Stimulated activated CD8-positive, alpha-beta memory T cell treated with anti-CD3 and anti-CD28 coated beads, Interleukin-4, amount 100 ng/mL, for 48 hours (primary cell): ENCODE data around the gene TRMT2A.

Experiments
- DNase-seq: peaks from one replicate; pipeline ENCODE4 v3.0.0-alpha.2; 2020

The TRMT2A gene

DNA sequence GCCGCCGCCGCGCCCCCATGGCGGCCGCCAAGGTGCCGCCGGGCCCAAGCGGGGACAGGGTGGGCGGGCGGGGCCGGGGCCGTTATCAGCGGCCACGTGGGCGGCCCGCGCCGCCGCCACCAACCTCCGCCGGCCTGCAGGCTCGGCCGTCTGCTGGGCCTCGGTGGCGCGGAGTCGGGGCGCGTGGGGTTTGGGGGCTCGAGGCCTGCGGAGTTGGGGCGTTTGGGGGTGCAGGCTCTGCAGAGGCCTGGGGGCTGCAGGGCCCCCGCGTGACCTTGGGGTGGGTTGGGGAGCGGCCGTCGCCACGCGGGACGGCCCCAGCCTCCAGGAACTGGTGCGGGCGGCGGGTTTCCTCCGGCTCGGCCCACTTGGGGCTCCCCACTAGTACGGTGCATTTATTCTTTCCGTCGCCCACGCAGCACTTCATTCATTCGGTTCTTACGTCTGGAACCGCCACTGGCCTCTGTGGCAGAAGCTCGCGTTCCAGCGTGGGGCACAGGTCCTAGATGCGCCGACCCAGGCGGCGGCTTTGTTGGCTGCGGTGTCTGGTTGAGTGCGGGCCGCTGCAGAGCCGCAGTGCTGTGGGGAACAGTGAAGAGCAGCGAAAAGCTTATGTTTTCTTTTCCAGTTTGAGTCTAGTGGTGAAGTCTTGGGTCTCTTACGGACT is 740 bp upstream of the TRMT2A start:
- DNase-seq: peak; percentile 86

DNA sequence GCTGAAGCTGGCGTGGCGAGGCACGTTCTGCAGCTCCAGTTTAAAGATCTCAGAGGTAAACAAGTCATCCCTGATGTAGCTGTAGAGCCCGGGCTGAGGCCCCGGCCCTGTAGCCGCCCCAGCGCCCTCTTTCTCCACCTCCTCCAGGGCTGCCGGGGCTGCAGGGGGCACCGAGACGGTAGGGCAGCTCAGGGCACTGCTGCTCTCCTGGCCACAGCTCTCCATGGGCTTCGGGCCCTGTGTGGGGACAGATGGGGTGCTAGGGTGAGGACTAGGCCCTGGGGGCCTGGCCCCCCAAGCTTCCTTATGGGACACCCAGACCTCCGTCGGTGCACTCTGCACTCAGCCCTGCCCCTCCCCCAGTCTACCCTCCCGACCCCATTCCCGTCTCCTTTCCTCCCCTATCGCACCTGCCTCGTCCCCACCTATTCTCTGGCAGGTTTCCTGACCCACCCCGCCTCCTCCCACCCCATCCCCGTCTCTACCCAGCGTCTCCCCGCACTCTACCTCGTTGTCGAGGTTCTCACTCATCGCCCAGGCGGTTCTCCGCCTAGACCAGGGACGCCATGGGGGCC is 563 bp downstream of the TRMT2A start:
- DNase-seq: no peak

DNA sequence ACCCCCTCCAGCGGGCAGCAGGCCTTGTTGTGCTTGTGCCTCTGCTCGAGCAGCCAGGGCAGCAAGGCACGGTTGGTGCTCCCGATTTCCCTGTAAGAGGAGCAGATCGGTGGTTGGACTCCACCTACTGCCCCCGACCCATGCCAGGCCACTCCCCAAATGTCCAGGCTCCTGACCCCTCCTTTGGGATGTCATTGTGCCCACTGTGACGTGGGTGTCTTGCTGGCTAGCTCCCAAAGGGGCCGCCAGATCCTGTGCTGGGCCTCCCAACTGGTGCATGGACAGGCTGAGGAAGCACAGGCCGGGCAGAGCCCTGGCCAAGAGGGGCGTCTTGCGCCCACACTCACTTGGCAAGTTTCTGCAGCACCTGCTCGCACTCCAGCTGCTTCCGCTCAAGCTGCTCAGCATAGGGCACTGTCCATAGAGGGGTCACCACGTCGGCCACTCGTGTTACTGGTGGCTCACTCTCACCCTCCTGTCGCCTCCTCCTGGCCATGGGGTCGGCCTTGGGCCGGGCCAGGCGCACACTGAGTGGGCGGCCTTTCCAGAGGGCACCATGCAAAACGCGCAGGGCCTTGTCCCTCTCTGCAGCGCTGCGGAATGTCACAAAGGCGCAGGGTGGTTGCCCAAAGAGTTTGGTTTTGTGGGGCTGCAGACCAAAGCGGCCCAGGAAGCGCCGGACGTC is 1.2 kb downstream of the TRMT2A start, which contains the start of gene RANBP1:
Gene RANBP1, plus strand, starts transcription at position 414 of the 685 bp plus-strand sequence. Its CDS starts 81 bp downstream, at position 495.
- DNase-seq: no peak

DNA sequence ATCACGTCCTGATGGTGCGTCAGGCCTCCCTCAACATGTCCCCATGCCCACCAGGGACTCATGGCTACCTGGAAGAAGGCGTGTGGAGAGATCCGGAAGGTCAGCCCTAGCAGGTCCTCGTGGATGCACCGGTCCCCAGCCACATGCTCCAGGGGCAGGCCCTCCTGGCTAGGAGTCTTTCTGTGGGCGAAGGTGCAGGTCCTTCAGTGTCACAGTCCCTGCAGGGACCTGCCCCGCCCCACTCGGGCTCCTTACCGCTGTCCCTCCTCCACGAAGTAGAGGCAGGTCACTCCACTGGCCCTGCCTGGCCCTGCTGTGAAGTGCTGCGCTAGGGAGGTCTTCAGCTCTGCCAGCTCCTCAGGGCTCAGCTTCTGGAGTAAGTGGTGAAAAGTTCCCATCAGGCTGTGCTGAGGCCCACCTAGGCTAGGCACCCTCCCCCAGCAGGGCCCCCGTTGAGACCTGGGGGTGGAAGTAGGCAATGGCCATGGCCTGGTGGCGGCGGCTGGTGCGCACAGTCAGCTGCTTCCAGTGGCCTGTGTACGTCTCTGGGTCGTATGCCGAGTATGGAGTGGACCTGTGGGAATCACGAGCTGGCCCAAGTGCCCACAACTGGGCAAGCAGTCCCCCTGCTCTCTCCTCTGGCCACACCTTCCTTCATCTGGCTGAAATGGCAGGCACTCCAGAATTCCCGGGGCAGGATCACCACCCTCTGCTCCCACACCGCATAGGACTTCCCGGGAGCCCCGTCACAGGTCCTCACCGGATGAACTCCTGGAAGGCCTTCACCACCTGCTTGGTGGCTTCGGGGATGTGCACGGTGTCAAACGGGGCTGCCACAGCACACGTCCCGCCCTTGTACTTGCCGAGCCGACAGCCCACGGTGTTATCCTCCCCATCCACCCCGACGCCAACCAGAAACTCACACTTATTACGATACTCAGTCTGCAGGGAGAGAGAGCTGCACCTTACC is 2.2 kb downstream of the TRMT2A start:
- no peak for DNase-seq

DNA sequence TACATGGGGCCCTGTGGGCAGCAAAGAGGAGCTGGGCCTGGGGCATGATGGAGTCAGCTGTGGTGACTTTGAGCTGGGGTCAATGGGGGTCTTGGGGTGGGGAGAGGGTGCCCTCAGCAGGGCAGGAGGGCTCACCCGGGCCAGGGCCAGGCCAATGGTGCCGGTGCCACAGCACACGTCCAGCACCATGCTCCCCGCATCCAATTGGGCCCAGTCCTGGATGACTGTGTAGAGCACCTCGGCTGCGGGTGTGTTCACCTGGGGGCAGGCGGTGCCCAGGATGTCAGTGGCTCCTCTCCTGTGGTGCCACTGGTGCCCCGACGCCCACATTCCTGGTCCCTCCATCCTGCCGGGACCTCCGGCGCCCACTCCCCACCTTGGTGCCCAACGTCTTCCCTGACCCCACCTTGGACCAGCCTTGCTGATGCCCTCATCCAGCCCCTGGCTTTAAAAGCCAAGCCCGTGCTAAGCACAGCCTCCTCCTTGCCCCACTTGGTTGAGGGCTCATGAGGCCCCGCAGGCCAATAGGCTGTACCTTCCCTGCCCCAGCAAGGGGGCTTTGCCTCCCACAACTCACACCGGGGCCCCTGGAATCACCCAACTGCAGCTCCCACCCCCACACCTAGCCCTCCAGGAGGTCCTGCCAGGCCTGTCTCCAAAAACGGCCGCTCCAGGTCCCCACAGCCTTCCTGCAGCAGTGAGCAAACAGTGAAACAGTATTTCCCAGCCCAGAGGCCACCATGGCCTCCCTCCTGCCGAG is 3.3 kb downstream of the TRMT2A start:
- DNase-seq: no peak

DNA sequence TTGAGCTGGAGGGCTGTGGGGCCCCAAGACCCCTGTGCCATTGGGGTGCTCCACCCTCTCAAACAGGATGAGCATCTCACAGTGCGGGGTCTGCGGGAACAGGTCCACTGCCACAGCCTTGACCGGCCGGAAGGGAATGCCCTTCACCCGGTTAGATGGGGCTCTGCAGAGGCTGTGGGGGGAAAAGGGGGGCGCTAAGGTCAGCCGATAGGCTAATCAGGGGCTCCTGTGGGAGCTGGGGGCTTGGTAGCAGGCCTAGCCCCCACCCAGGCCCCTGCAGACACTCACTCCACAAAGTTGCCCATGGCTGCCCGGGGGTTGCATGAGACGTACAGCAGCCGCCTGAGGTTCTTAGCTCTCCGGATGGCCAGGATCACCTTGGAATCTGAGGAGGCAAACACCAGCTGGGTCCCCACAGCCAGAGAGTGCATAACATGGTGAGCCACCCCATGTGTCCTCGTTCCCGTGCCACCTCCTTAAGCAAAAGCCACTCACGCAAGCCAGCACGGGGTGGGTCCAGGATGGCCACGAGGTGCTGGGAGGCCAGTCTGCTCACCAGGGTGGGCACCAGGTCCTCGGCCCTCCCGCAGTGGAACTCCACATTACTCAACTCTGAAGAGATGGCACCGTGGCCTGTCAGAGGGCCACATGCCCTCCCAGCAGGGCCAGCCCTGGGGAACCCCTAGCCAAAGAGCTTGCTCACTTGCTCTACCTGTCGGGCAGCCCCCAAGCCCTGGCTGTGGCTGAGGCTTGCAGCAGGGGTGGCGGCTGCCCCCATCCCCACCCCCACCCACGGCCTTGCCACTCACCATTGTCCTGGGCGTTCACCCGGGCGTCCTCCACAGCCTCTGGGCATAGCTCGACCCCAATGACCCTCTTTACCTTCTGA is 4.2 kb downstream of the TRMT2A start:
- no peak for DNase-seq

DNA sequence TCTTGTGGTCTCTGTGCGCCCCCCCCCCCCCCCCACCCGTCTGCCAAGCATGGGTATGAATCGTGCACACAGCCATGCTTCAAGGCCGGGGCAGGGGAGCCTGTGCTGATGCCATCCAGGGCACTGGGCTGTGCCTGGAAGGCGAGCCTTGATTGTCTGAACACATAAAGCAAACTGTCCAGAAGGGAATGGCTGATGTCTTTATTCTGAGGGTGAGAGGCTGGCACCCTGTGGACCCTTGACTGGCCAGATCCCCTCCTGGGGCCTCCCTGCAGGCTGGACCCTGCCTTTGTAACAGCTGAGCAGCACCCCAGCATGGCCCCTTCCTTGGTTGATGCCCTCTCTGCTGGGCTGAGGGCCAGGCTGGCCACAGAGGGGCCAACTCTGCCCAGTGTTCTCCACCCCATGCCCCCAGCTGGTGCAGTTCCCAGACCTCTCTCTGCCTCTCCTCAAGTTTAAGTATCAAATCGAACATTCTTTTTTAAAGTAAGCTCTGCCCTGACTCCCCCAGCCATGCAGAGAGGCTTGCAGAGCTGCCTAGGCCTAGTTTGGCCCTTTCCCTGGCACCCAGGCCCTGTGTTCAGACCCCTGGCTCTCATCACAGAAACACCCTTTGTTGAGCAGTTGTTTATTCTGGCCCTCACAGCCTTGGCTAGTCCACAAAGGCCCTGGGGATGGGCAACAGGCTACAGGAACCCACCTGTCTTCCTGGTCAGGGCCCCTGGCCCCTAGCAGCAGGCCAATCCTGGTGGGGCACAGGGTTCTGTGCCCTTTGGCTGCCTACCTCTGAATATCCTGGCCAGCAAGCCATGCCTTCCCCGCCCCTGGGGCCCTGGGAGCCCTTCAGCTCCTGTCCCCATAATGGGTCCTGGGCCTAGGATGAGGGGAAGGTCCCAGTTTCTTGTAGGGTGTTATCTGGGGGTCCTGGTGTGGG is 5.1 kb downstream of the TRMT2A start:
- no peak for DNase-seq

DNA sequence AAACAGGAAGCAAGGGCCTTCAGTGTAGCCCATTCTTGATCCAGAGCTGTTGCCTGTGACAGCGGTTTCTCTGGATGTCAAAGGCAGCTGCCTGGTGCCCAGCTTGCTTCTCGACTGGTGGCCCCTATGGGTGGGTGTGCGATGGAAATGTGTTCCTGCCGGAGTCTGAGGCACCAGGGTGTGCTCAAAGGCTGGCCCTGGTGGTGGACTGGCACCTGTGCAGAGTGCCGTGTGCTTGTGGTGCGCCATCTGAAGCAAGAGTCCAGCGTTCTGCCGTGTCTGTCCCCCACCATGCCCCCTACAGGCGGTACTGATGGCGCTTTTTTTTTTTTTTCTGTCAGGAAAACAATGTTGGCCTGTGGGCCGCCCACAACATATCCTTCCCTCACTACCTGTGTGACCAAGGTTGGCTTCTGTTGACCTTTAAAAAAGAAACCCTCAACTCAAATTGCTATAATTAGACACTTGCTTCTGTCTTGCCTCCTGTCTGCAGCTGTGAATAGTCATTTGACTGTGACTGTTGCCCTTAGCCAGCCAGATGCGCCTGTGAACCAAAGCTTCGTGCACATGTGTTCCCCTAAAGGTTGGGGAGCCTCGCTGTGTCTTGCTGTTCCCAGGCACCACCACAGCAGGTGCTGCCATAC is 5.9 kb downstream of the TRMT2A start:
- DNase-seq: peak; percentile 60

DNA sequence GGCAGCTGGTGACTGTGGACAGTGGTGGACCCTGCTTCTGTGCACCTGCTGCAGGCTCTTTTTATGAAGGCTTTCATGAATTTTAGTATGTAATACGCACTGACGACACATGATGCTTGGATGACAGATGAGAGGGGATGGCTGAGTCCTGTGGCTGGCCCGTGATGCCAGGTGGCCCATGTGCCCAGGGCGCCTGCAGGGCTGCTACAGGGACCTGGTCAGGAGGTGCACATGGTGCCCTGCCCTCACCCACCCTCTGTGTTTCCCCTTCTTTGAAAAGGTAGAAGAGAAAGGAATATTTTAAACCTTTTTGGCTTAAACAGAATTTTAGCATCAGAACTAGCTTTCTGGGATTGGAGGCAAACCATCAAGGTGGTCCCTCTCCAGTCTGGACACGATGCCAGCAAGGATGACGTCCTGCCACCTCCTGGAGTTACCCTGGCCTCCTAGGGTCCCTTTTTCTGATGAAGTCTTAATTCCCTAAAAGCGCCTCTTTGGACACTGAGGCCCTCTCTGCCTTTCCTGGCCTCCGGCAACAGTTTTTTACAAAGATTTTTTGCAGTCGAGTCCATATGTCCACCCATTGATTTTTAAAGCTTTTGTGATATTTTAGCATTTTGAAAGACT is 6.6 kb downstream of the TRMT2A start:
- no peak for DNase-seq

DNA sequence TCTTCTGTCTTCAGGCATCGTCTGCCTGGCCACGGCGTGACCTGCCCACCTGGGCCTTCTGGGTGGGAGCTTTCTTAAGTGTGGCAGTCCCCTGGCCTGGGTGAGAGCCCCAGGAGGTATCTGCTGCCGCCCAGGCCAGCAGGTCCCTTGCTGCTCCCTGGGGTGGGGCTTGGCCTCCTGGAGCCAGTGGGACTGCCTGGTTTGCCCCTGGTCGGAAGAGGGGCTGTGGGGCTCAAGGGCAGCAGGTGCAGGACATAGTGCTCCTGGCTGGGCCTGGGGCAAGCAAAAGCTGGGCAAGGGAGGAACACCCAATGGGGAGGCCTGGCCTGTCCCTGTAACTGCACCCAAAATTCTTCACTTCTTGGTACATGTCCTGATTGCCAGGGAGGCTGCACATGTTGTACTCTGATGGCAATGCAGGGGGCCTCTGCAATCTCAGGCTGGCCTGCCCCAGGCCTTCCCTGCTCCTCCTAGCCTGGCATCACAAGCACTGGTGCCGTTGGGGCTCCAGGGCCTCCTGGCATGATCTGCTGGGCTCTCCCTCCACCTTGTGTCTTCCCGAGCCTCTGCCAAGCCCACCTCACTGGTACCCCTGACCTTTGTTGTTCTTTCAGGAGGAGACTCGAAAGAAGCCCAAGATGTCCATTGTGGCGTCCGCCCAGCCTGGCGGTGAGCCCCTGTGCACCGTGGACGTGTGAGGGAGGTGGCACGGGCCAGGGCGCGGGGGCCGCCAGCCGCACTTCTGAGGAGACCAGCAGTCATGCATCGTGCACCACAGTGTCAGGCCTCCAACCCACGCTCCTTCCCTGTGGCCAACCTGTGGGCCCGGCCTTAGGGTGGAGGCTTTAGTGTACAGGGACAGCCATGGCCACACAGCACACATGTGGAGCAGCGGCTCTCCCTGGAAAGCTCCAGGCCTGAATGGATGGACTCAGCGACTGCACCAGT is 7.3 kb downstream of the TRMT2A start:
- DNase-seq: no peak

DNA sequence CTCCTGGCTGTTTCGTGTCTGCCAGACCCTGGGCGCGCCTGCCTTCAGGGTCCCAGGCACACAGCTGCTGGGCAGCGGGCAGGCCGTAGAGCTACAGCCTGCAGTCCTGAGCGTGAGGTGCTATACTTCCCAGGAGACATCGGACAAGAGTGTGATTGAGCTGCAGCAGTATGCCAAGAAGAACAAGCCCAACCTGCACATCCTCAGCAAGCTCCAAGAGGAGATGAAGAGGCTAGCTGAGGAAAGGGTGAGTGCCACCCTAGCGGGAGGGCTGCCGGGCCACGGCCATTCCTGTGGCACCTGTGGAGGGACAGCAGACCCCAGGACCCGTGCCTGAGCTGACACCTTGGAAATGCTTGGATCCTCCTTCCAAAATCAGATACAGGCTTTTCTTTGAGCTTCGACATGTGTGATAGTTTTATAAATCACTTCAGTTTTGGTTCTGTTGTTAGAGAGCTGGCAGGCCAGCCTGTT is 8.2 kb downstream of the TRMT2A start:
- no peak for DNase-seq

DNA sequence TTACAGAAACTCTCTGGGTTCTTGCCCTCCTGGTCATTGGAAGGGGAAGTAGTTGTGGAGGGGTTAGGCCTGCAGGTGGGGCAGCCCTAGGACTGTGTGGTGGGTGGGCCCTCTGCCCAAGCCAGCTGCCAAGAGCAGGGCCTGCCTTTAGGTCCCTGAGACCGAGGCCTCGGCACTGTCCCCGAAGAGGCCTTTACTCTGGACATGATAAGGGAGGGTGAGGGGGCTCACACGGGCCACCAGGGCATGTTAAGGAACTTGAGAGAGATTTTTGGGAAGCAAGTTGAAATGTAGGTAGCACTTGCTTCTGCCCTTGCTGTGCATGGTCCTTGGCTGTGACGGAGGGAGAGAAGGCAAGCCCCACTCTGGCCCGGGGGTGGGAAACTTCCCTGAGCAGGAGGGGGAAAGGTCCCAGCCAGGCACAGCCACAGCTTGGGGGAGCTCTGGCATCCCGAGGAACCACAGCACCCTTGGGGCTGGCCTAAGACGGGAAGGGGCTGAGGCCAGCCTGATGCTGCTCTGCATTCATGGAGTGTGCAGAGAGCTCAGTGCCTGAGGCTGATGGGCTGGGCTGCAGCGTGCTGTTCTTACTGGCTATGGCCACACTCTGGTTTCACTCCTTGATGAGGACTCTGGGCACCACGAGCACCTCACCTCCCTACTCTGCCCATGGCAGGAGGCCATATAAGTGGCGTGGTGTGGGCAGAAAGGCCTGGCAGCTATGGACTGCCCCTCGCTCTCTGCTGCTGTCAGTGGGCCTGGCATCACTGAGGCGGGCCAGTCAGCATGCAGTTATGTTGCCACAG is 8.9 kb downstream of the TRMT2A start:
- no peak for DNase-seq

DNA sequence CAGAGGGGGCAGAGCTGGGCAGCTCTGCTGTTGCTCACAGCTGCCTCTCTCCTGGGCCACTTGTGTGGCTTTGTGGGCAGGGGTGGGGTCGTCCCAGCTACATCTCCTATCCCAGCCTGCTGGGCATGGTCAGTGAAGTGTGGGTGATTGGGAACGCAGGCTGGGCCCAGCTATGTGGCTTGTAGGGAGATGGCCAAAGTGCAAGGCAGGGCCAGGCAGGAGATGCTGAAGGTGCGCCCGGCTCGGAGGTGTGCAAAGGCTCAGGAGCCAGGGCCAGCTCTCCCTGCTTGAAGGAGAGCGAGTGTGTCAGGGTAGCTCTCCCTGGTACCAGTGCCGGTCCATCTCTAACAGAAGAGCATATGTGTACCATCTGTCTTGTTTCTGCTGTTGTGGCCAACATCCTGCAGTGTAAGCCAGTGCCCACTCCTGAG is 9.5 kb downstream of the TRMT2A start:
- DNase-seq: no peak

DNA sequence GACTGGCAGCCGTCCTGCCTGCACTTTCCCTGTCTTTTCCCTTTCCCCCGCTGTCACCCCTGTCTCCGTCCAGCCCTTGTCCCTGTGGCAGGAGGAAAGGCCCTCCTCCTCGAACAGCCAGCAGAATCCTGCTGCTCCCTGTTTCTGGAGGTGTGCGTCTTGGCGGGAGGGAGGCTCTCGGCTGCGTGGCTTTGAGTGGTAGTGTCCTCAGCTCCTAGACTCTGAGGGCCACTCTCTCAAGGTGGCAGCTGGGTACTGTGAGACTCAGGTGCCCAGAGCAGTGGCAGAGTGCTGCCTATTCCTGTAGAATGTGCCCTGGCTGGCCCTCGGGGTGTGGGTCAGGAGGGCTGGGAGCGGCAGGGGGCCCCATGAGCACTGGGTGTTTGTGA is 10.2 kb downstream of the TRMT2A start:
- no peak for DNase-seq

DNA sequence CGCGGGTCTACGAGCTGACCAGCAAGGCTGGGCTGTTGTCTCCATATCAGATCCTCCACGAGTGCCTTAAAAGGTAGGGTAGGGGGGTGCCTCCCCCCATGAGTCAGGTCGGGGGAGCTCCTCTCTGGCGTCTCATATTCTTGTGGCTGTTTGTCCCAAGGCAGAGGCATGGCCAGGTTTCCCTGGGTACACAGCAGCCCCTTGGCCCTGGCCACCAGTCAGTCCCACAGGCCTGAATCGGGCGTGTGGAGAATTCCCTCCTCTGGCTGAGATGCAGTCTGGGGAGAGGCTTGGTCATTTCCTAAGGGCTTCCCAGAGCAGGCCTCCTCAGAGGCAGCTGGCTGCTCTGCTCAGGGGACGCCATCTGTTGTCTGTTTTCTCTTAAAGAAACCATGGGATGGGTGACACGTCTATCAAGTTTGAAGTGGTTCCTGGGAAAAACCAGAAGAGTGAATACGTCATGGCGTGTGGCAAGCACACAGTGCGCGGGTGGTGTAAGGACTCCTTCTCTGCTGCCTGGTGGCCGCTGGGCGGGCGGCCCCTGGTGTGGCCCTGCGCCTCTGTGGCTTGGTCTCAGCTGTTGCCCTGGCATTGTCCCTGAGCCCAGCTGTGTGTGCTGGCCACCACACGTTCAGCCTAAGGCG is 10.7 kb downstream of the TRMT2A start:
- DNase-seq: no peak
